Right ventricle myocardium superior (tissue), 1 donor: ENCODE data around the gene TPM4. TPM values are rescaled to one million over a fixed set of nuclear protein-coding genes. Genes with fewer than 3 reads are reported as not detected.
"Not testable (repeated sequence)": the region's sequence is repeated elsewhere in the genome, so short reads cannot be mapped to it uniquely, and the experiment has no call there.

Experiments
- ATAC-seq: fragments of 200-7000 bp; cut with Tn5 transposase; one replicate; pipeline ENCODE4 v1.9.1; 2020; ENCODE audit warnings: mild to moderate bottlenecking; ENCODE audit not compliant: poor library complexity
- DNase-seq: peaks from one replicate; pipeline ENCODE4 v3.0.0-alpha.2; 2020
- intact Hi-C: fragments of 100-400 bp; cut with DNase I; formaldehyde crosslinking; loops from one replicate; pipeline ENCODE4 v1.11.2; 2022
- total RNA-seq: library from RNA; stranded (reverse); fragmentation: NEBNext Ultra II Directional; extraction: Animal tissue kit (Norgen Biotek cat#: 25700); gene quantifications from one replicate; pipeline ENCODE4 v1.2.1, GENCODE V29; 2021
- donor health status: DM: no; HTN: yes; CAD: no; lungs with severe emphysema.

Gene TPM4
- total RNA-seq, 1 donor from 2014 or later = 74.7 TPM

GRCh38 chr19:16113727-16114126 lies 37.4 kb downstream of the TPM4 start:
- DNase-seq (no peak), ATAC-seq (no peak)
- intact Hi-C loops = loop anchor here (5.0 kb wide), 1 partner anchor 36 kb away; the partner anchor contains the start of gene TPM4

GRCh38 chr19:16115301-16116039 lies 39.2 kb downstream of the TPM4 start:
- DNase-seq = no peak
- no peak for ATAC-seq
- intact Hi-C loops = no loop called here

GRCh38 chr19:16116067-16116466 lies 39.8 kb downstream of the TPM4 start:
- no peak for DNase-seq
- intact Hi-C loops = no loop called here
- no peak for ATAC-seq

DNA sequence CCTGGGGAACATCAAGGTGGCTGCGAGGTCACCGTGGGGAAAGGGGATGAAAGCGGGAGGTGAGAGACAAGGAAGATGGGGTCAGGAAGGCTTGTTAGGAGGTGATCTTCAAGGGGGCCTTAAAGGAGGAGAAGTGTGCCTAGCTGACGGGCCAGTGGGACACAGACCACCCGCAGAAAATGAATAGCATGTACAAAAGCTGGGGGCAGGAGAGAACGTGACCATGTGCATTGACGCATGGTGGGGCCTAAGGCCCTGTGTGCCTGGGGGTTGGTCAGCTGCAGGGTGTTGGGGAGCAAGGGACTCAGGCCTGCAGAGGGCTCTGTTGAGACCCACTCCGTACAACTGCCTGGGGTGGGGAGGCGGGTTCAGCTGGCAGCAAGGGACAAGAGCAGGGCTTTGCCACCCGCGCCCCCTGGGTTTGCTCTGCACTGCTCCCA lies 41.3 kb downstream of the TPM4 start:
- intact Hi-C loops = no loop called here

DNA sequence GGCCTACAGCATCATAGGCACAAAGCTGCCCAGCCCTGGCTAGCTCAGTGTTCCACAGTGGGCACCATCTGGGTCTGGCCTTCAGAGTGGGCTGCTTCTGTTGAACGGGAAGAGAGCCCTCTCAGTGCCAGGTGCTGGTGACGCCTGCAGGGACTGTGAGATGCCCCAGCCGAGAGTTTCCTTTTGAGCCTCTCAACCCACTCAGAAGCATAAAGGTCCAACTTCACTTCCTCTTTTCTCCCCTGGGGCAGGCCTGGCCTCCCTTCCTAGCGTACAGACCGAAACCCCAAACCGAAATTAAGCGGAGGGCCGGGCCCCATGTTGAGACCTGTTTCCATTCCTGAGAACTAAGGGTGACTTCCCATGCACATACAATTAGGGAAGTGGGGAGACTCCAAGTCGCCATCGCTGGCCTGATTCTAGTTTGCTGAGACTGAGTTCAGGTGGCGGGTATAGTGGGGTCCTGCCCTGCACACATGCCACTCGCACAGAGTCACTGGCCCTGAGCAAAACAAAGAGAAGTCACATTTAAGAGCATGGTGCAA lies 42.3 kb downstream of the TPM4 start:
- peak; percentile 59 for DNase-seq
- peak; percentile 48 for ATAC-seq
- intact Hi-C loops = no loop called here

More for the DNA sequence above, 41.3 kb downstream of the TPM4 start:
- ATAC-seq = no peak
- DNase-seq = no peak

DNA sequence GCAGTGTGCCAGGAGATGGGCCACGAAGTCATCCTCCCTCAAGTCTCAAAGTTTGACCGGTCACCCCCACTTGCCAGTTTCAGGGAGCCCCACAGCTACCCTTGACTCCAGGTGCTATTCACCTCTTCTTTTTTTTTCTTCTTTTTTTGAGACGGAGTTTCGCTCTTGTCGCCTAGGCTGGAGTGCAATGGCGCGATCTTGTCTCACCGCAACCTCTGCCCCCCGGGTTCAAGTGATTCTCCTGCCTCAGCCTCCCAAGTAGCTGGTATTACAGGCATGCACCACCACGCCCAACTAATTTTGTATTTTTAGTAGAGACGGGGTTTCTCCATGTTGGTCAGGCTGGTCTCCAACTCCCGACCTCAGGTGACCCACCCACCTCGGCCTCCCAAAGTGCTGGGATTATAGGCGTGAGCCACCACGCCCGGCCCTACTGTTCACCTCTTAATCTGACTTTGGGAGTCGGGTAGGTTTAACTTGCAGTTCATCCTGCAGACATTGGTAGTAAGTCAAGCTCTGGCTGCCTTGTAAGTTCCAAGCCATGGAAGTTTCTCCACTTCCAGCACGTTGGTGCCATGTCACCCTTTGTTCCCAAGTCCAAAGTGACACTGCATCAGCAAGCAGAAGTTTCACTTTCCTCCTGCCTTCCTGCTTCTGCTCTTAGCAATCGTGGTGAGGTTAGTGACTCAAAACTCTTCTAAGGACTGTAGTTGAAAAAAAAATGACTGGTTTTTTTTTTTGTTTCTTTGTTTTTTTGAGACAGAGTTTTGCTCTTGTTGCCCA lies 43.0 kb downstream of the TPM4 start:
- intact Hi-C loops = not testable (repeated sequence)

GRCh38 chr19:16121141-16121540 lies 44.8 kb downstream of the TPM4 start:
- DNase-seq (no peak), ATAC-seq (no peak)
- intact Hi-C loops = no loop called here

More for the DNA sequence above, 43.0 kb downstream of the TPM4 start:
- not testable (repeated sequence) for ATAC-seq, DNase-seq

DNA sequence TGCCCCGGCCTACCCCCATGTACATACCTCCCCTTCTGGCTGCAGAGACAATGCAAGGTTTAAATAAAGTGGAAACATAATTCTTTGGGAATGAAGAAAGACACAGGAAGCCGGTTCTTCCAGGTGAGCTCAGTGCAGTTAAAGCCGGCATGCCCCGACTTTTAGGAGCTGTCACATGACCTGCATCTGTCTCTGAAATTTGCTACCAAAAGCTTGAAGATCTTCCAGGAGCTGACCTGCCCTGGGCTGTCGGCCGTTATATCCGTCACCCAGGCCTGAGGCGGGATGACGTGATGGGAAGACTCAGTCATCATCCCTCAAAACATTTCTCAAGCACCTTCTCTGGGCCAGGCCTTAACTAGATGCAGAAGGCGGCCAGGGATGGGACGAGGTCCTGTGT lies 45.7 kb downstream of the TPM4 start:
- DNase-seq = no peak
- no peak for ATAC-seq
- intact Hi-C loops = no loop called here

GRCh38 chr19:16124953-16125352 lies 48.7 kb downstream of the TPM4 start:
- no peak for ATAC-seq
- intact Hi-C loops = no loop called here
- no peak for DNase-seq

- ATAC-seq (no peak), DNase-seq (no peak)
- intact Hi-C loops = no loop called here
Observed at GRCh38 chr19:16125737-16126495, 49.6 kb downstream of the TPM4 start.

DNA sequence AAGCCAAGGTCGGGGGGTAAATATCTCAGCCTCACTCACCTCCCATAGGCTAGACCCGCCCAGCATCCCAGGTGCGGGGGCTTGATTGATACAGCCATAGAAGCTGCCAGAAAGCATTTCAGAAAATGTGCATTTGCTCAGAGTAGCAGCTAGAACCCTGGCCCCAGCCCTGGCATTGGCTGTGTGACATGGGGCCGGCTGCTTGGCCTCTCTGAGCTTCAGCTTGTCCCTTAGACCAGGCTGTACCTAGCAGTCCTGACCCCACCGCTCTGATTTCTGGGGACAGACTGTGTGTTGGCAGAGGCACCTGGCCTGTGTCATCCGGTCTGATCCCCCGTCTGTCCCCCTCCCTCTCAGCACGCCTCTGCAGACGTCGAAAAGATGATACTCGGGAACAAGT lies 50.8 kb downstream of the TPM4 start:
- DNase-seq (no peak), ATAC-seq (no peak)
- intact Hi-C loops = no loop called here

GRCh38 chr19:16127776-16128371 lies 51.6 kb downstream of the TPM4 start:
- no peak for DNase-seq
- intact Hi-C loops = no loop called here
- ATAC-seq = no peak

DNA sequence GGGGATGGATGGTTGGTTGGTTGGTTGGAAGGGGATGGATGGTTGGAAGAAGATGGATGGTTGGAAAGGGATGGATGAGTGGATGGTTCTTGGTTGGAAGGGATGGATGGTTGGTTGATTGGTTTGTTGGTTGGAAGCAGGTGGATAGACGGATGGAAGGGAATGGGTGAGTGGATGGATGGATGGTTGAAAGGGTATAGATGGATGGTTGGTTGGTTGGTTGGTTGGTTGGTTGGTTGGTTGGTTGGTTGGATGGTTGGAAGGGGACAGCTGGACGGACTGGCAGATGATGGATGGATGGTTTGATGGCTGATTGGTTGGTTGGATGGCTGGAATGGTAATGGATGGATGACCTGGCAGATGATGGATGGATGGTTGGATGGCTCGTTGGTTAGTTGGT lies 55.4 kb downstream of the TPM4 start:
- intact Hi-C loops = no loop called here
- no peak for ATAC-seq
- DNase-seq = no peak

- ATAC-seq = no peak
- DNase-seq = no peak
- intact Hi-C loops = no loop called here
Observed at GRCh38 chr19:16133818-16134217, 57.5 kb downstream of the TPM4 start.

DNA sequence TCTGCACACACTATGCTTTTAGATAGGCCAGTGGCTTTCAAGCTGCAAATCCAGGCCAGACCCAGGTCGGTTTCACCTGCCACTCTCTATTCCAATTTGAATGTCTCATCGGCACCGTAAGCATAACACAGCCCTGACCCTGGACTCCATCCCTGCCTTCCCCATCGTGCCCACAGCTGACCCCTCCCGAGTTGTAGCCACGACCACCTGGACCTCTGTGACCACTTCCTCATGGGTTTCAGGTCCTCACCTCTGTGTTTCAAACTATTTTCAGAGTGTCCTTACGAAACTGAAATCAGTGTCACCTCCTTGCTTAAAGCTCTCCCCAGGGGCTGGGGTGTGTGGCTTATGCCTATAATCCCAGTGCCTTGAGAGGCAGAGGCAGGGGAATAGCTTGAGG lies 58.2 kb downstream of the TPM4 start:
- ATAC-seq = no peak
- intact Hi-C loops = no loop called here

GRCh38 chr19:16135430-16136127 lies 59.3 kb downstream of the TPM4 start:
- ATAC-seq (no peak), DNase-seq (no peak)
- intact Hi-C loops = no loop called here

More for the DNA sequence above, 58.2 kb downstream of the TPM4 start:
- DNase-seq = no peak

DNA sequence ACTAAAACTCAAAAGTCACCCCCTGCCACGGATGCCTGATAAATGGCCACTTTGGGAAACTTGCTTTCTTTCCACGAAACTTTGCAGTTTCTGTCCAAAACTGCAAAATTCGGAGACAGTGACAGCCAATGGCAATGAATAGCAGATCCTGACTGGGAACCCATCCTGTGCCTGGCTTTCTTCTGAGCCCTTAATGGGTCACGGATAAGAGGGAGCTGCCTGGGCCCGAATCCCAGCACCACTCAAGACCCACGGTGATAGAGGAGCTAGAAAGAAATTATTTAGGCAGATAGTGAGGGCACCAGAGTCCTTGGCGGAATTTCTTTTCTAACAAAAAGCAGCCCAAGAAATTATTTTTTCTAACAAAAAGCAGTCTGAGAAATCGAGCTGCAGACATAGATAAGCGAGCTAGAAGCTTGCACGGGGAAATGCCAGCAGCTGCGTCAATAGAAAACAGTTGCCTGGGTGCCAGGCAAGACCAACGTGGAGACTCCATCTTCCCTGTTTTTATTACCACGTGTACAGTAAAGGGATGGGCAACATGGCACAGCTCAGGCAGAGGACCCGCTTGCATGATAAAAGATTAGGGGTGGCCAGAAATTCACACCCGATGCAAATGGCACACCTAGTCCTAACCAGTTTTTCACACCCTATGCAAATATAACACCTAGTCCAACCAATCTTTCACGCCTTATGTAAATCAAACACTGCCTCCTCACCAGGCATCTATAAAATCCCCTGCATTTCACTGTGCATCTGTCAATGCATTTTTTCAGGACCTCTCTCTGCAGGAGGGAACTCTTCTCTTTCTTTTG lies 60.1 kb downstream of the TPM4 start:
- intact Hi-C loops = no loop called here
- DNase-seq = no peak
- ATAC-seq = peak; percentile 76
